MCF 10A (cell line): ENCODE data around the gene AMIGO2. TPM values are rescaled to one million over a fixed set of nuclear protein-coding genes. Genes with fewer than 3 reads are reported as not detected.

Experiments
- BruUV-seq: library from RNA; stranded (reverse); fragments of 400-500 nt; replicated peaks from 2 replicates; lab custom pipeline; 2021; lab: Mats Ljungman, UMichigan
- CTCF ChIA-PET: fragments of 300-600 bp; sonication (Branson Sonifier 250); formaldehyde crosslinking; extraction: SDS; loops from one replicate; lab custom pipeline; 2021; ENCODE audit warnings: antibody characterized with exemption, inconsistent platforms; lab: Yijun Ruan, JAX
- POLR2A ChIA-PET: fragments of 300-600, 350-650 bp; sonication (Branson Sonifier 250); formaldehyde crosslinking; extraction: SDS; loops from one replicate; lab custom pipeline; 2020; ENCODE audit warnings: antibody characterized with exemption, inconsistent platforms; lab: Yijun Ruan, JAX
- DNase-seq: peaks from one replicate; pipeline ENCODE4 v3.0.0-alpha.2; 2018; ENCODE audit not compliant: unreplicated experiment
- H3K27ac Mint-ChIP-seq: one replicate; pipeline ENCODE4 v1.8.0; 2022; ENCODE audit warnings: mild to moderate bottlenecking, low read depth, mixed read lengths; ENCODE audit not compliant: unreplicated experiment
- H3K27me3 Mint-ChIP-seq: one replicate; pipeline ENCODE4 v1.8.0; 2022; ENCODE audit warnings: mixed read lengths; ENCODE audit not compliant: insufficient read depth, unreplicated experiment
- H3K36me3 Mint-ChIP-seq: one replicate; pipeline ENCODE4 v1.8.0; 2022; ENCODE audit warnings: mild to moderate bottlenecking, moderate library complexity, mixed read lengths; ENCODE audit not compliant: insufficient read depth, unreplicated experiment
- H3K4me1 Mint-ChIP-seq: one replicate; pipeline ENCODE4 v1.8.0; 2022; ENCODE audit warnings: mixed read lengths; ENCODE audit not compliant: insufficient read depth, unreplicated experiment
- H3K4me3 Mint-ChIP-seq: one replicate; pipeline ENCODE4 v1.8.0; 2022; ENCODE audit warnings: mild to moderate bottlenecking, moderate library complexity, mixed read lengths; ENCODE audit not compliant: unreplicated experiment
- H3K9me3 Mint-ChIP-seq: one replicate; pipeline ENCODE4 v1.8.0; 2022; ENCODE audit warnings: mixed read lengths; ENCODE audit not compliant: unreplicated experiment
- CTCF ChIP-seq: fragments of 200-600 bp; IDR thresholded peaks from one replicate; pipeline ENCODE4 v1.8.0; 2022; ENCODE audit warnings: antibody characterized with exemption, mild to moderate bottlenecking; ENCODE audit not compliant: unreplicated experiment
- intact Hi-C: fragments of 100-400 bp; cut with micrococcal nuclease; formaldehyde crosslinking; loops from 2 replicates; pipeline ENCODE4 v1.14.1; 2022
- total RNA-seq: library from RNA; stranded (reverse); gene quantifications from 2 replicates; pipeline ENCODE4 v1.2.3, GENCODE V29; 2022

AMIGO2 gene
- total RNA-seq, 1 experiment from 2014 or later, result 32.6 TPM

DNA sequence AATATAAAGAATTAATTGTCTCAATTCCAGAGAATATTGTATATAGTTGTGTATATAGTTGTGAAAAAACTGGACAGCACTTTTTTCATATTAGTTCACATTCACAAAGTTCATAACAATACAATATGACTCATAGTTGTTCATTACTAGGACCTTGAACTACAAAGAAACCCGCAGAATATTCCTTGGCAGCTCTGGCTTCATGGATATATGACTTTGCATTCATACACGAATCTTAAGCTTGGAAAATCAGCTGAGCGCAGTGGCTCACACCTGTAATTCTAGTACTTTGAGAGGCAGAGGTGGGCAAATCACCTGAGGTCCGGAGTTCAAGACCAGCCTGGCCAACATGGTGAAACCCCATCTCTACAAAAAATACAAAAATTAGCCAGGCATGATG, 38.4 kb downstream of the AMIGO2 start:
- no peak overlapping the region for H3K27ac Mint-ChIP-seq
- no peaks in the 10 kb centered on the region for H3K36me3 Mint-ChIP-seq
- DNase-seq, result no peak
- BruUV-seq, result no TSS peak
- H3K9me3 Mint-ChIP-seq, result peaks cover 8% of the 10 kb centered on the region
- ChIA-PET POLR2A (no interaction called here), CTCF (no interaction called here)
- intact Hi-C loops, result no loop called here
- H3K27me3 Mint-ChIP-seq, result no peaks in the 10 kb centered on the region
- H3K4me1 Mint-ChIP-seq, result no peaks in the 10 kb centered on the region
- no peak for TF ChIP-seq CTCF
- no peak overlapping the region for H3K4me3 Mint-ChIP-seq

GRCh38 chr12:47039756-47040155, 40.0 kb downstream of the AMIGO2 start:
- POLR2A ChIA-PET, result no interaction called here
- Mint-ChIP-seq H3K27me3 (no peaks in the 10 kb centered on the region), H3K27ac (no peak overlapping the region), H3K4me3 (no peak overlapping the region), H3K36me3 (no peaks in the 10 kb centered on the region), H3K9me3 (peaks cover 8% of the 10 kb centered on the region), H3K4me1 (no peaks in the 10 kb centered on the region)
- no peak for TF ChIP-seq CTCF
- CTCF ChIA-PET, result interaction anchor here (0.7 to 1.0 kb wide), 2 partner anchors 32 to 264 kb away, joined by 3 read pairs; no protein-coding TSS in a partner anchor
- intact Hi-C loops, result no loop called here
- no TSS peak for BruUV-seq
- no peak for DNase-seq

DNA sequence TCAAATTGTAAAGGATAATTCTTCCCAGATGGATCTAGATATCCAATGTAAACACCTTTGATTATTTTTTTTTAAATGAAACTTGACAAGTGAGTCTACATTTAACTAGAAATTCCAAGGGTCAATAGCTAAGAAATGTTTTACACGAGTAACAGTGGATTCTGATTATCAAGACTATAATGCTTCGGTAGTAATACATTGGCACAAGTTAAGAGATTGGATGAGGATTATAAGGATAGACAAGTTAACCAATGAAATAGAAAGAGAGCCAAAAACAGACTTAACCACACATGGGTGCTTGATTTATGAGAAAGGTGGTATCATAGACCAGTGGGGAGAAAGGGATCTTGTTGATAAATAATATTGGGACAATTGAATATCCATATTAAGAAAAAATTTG, 40.7 kb downstream of the AMIGO2 start:
- CTCF ChIA-PET, result no interaction called here
- H3K4me1 Mint-ChIP-seq, result peaks cover under 1% of the 10 kb centered on the region
- POLR2A ChIA-PET, result no interaction called here
- H3K36me3 Mint-ChIP-seq, result no peaks in the 10 kb centered on the region
- TF ChIP-seq CTCF, result no peak
- no peak overlapping the region for H3K4me3 Mint-ChIP-seq
- no peak overlapping the region for H3K27ac Mint-ChIP-seq
- H3K9me3 Mint-ChIP-seq, result peaks cover 8% of the 10 kb centered on the region
- no peak for DNase-seq
- BruUV-seq, result no TSS peak
- H3K27me3 Mint-ChIP-seq, result no peaks in the 10 kb centered on the region
- intact Hi-C loops, result no loop called here

GRCh38 chr12:47038270-47038748, 41.5 kb downstream of the AMIGO2 start:
- intact Hi-C loops, result no loop called here
- DNase-seq, result no peak
- Mint-ChIP-seq H3K27ac (no peak overlapping the region), H3K36me3 (no peaks in the 10 kb centered on the region), H3K27me3 (no peaks in the 10 kb centered on the region), H3K4me3 (no peak overlapping the region), H3K4me1 (peaks cover 8% of the 10 kb centered on the region), H3K9me3 (peaks cover 8% of the 10 kb centered on the region)
- no TSS peak for BruUV-seq
- no peak for TF ChIP-seq CTCF
- ChIA-PET CTCF (interaction anchor here (0.6 kb wide), 1 partner anchor 545 kb away, joined by 3 read pairs; no protein-coding TSS in a partner anchor), POLR2A (no interaction called here)
